ENCODE measurements around the gene ZNHIT6.
A peak's percentile ranks its signal among the peaks of the same experiment; 100 is the strongest.
"Not testable (repeated sequence)": the region's sequence is repeated elsewhere in the genome, so short reads cannot be mapped to it uniquely, and the experiment has no call there.

The ZNHIT6 gene

DNA sequence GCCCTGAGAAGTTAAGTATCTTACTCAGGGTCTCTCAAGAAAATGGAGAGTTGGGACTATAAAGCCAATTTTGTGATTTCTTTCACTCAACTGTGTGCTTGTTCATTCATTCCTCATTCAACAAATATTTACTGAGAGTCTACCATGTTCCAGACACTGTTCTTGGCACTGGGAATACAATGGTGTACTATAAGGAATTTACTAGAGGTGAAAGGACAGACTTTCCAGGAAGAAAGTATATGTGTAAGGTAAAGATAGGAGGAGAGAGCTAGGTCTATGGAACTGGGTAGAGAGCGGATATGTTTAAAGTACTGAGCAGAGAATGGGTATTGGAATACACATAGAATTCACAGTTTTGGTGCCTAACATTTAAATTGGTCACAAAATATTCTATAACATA is 42.3 kb downstream of the ZNHIT6 start:
- no peak for DNase-seq

DNA sequence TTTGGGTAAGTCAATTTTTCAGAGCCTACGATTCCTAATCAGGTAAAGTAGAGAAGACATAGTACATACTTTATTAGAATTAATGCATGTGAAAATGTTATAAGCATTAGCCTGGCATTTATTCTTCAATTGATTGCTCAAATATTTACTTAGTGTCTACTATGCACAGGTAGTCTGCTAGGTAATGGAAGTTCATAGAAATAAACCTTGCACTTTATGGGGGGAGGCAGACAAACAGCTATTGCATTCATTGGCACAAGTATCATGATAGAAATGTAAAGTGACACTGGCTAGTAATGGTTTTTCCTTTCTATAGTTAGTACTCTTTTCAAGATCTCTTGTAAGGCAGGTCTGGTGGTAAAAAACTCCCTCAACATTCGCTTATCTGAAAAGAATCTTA is 44.9 kb downstream of the ZNHIT6 start:
- DNase-seq: no peak

DNA sequence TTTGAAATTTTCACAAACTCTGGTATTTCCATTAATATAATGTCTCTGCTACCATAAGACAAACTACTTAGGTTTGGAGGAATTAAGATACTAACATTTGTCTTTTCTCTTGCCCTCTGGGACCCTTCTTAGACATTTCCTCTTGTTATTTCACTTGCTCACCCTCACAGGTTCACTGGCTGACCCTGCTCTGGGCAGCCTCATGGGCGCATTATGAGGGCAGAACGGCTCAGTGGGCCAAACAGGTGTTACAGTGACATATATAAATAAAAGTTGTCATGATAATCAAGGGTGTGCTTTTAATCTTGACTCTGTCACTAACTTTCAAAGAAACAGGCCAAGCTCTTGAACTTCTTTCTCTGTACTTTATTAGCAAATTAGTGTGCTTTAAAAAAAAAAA is 46.5 kb downstream of the ZNHIT6 start:
- DNase-seq: no peak

DNA sequence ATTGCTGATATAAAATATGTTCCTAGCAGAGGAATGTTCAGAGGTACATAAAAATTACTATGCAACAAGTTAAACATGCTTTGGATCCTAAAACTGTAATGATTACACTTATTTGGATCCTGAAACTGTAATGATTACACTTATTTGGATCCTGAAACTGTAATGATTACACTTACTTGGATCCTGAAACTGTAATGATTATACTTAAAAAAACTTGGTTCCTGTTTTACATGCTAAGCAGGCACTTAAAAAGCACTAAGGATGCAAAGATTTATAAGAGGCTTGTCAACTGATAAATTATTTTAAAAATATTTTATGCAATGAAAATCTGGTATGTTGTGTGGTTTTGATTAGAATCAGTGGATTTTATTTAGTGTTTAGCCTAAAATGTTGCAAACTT is 47.7 kb downstream of the ZNHIT6 start:
- no peak for DNase-seq

DNA sequence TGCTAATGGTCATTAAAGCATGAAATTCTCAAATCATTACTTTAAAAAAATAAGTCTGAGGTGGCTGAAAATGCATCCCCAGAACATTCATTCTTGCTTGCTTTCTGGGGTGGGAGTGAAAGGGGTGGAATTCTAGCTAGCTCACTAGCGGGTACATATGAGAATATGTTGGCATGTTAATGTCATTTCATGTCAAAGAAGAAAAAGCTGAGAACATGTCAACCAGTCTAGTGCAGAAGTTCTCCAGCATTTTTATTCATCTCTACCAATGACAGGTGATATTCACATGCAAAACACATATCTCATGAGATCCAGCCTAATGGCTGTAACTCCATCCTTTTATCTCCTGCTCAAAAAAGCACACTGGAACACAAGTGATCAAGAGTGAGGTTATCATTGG is 49.1 kb downstream of the ZNHIT6 start:
- no peak for DNase-seq

DNA sequence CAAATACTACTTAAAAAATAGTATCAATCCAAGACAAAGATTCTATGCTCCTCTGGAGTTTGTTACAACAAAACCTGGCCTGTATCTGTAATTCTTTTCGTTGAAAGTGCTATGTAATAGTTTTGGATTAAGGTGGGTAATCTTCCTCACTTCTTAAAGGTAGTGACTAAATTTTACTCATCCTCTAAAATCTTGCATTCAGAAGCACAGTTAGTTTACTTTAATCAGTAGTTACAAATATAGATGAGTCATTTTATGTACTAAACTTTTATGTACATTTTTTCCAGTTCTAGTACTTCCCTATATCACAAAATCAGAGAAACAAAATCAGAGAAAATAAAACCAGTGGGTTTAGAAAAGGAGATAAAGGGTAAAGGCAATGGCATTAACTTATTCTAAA is 51.3 kb downstream of the ZNHIT6 start:
- DNase-seq: no peak

DNA sequence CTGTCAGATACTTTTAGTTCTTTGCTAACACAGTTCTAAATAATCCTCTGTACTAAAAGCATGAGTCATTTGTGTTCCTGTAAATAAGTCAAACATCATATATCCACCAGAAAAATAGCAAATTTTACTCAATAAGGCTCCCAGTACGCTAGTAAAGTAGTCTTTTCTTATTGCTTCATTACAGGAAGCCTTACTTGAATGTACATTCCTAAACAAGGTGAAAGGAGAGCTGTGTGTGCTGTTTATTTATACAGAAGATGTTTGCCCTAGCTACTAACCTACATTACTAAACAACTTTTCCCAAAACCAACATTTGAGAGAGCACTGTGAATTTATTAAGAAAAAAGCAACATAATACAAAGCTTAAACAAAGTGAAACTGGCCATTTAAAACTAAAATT is 52.0 kb downstream of the ZNHIT6 start:
- DNase-seq: no peak

DNA sequence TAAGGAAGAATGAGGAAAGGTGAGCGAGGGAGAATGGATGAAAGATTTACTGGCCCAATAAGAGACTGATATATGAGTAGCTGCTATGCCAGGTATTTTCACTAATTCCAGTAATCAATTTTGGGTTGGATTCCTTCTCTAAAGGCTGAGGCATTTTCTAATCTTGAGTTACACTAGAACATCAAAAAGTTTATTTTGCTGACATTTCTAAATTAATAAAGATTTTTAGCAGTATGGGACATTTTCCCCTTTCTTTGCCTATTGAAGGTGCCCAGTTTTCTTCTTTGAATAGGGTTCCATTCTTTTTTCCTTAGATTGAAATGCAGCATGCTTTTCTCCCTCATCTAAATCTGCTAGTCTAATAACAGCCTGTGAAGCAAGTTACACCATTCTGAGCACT is 52.9 kb downstream of the ZNHIT6 start:
- DNase-seq: no peak

DNA sequence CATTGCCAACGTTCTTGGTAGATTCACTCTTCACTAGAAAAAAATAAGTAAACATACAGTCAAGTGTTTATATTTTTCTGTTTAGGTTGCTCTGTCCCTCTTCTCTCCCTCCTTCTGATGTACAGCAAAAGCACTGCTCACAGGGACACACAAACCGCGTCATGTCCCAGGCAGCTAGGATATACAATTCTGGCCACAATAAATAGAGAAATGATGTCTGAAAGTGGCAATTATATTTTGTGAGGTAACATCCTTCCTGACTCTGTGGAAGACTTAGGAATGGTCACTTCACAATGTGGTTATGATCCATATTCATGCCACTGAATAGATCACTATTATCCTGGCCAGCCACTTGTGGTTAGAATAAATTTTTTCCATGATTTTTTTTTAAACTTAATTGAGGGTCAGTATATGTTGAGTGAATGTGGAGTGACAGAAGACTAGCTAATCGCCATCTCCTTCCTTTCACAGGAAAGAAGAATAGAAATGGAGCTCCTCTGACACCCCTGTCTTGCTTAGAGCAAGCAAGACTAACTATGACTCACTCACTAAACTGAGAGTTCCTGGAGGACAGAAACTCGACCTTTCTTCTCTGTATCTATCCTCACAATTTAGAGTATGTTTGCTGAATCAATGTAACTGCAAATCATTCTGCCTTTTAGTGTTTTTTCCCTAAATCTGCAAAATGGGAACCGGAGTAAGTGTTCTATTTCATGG is 54.0 kb downstream of the ZNHIT6 start:
- peak; percentile 47 for DNase-seq

DNA sequence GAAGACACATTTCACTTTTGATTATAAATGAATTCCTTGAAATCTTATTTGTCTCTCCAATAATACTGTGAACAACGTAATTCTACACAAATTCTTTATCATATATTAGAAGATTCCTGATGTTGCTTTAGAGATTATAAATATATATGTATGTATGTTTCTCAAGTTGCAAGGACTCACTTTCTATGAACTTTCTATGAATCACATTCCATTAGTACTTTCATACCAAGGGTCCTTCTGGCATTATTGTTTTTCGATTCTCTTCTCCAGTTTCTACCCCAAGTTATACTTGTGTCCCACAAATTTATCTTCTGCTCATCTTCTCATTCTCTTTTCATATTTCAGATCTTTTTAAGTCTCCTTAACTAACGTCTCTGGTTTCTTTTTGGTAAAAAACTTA is 55.9 kb downstream of the ZNHIT6 start:
- no peak for DNase-seq

DNA sequence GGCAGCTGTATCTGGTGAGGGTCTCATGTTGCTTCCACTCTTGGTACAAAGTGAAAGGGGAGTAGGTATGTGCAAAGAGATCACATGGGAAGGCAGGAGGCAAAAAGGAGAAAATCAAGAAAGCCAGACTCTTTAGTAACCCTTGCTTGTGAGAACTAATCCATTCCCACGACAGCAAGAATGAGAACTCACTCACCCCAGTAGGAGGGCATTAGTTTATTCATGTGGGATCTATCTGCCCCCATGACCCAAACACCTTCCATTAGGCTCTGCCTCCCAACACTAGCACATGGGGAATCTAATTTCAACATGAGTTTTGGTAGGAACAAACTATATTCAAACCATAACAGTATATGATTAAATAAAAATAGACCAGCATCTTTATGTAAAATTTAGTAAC is 57.6 kb downstream of the ZNHIT6 start:
- DNase-seq: no peak

DNA sequence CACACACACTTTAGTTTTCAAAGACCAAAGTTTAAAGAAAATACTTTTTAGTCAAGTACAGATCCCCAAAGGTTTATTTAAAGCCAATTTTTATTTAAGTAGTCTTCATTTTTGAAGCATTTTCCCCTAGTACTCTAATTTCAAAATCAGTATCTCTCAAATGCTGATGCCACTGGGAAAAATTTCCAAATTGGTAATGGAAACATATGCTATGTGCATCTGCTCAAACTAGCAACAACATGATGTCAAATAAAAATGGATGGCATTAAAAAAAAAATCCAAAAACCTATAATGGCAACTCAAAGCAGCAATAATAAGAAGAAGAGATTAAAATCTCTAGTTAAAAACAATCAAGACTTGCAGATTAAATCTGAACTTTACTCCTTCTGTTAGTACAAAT is 58.6 kb downstream of the ZNHIT6 start:
- DNase-seq: no peak

DNA sequence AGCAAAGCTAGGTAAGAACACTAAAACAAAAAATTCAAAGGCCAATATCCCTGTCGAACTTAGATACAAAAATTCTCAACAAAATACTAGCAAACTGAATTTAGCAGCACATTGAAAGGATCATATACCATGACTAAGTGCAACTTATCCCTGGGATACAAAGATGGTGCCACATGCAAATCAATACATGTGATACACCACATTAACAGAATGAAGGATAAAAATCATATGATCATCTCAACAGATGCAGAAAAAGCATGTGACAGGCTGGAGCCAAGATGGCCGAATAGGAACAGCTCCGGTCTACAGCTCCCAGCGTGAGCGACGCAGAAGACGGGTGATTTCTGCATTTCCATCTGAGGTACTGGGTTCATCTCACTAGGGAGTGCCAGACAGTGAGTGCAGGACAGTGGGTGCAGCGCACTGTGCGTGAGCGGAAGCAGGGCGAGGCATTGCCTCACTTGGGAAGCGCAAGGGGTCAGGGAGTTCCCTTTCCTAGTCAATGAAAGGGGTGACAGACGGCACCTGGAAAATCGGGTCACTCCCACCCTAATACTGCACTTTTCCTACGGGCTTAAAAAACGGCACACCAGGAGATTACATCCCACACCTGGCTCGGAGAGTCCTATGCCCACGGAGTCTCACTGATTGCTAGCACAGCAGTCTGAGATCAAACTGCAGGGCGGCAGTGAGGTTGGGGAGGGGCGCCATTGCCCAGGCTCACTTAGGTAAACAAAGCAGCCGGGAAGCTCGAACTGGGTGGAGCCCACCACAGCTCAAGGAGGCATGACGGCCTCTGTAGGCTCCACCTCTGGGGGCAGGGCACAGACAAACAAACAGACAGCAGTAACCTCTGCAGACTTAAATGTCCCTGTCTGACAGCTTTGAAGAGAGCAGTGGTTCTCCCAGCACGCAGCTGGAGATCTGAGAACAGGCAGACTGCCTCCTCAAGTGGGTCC is 66.4 kb downstream of the ZNHIT6 start:
- not testable (repeated sequence) for DNase-seq

DNA sequence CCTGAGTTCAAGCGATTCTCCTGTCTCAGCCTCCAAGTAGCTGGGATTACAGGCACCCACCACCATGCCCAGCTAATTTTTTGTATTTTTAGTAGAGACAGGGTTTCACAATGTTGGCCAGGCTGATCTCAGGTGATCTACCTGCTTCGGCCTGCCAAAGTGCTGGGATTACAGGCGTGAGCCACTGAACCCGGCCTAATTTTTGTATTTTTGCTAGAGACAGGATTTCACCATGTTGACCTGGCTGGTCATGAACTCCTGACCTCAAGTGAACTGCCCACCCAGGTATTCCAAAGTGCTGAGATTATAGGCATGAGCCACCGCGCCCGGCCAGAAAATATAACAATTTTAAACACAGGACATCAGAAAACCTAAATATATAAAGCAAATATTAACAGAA is 68.3 kb downstream of the ZNHIT6 start:
- not testable (repeated sequence) for DNase-seq

DNA sequence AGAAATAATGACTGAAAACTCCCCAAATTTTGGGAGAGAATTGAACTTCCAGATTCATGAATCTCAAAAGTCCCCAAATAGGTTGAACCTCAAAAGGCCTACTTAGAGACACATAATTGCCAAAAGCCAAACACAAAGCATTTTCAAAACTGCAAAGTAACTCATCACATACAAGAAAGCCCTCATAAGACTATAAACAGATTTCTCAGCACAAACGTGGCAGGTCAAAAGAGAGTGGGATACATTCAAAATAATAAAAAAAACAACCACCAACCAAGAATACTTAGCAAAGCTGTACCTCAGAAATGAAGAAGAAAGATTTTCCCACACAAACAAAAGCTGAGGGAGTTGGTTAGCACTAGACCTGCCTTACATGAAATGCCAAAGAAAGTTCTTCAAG is 69.8 kb downstream of the ZNHIT6 start:
- no peak for DNase-seq

DNA sequence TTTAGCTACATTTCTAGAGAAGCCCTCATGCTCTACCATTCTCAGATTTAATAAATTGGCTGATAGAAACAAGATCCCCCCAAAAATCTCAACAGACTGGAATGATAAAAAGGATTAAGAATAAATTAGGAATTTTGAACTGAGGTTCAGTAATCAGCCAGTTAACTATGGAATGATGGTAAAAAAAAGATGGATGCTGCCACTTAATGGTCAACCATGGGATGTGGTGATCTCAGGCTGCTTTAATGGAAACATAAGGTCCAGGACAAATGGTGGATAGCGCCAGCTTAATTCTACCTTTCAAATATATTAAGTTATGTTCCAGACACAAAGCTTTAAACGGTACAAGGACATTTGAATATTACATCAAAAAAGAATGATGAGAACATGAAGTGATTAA is 77.7 kb downstream of the ZNHIT6 start:
- no peak for DNase-seq

DNA sequence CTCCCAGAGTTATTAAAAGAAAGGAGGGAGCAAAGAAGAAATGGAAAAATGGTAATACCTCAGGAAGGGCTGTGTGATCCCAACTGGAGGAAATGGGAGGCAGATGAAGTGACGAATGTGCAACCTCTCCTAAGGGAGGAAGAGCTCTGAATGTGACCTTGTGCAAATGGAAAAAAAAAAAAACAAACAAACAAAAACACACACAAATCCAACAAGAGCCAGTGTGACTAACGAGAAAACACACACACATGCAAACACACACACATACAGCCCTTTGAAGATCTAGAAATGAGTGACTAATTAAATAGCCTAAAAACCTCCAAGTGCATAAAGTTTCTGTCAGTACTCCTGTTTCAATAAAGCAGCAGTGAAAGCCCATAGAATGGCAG is 78.7 kb downstream of the ZNHIT6 start:
- DNase-seq: no peak

DNA sequence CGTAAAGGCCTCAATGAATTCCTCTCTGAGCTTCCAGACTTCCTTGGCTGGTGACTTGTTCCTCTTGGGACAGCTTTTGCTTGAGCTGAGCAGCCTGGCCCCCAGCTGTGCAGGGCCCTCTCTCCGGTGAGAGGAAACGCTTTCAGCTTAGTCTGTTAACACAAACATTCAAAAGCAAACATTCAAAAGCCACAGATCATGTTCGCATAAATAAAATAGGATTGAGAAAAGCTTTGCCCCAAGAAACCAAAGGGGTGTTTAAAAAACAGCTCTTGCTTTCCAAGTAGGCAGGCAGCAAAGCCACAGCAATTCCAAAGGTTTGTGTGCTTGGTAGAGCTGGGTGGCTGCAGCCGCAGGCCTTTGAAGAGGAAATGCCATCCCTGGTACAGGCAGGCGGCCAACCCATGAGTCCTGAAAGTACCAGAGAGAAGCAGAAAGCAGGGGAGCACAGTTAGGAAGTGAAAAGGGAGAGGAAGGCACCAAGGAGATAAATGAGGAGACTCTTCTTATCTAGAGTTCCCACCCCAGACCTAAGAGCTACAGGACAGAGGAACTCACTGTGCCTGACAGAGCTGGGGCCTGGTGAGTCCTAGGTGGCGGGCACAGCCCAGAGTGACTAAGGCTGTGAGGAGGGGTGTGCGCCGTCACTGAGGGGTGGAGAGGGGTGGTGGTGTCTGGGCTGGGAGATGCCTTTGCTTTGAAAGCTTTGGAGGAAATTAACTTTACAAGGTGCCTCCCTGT is 79.3 kb downstream of the ZNHIT6 start:
- DNase-seq: peak; percentile 98

DNA sequence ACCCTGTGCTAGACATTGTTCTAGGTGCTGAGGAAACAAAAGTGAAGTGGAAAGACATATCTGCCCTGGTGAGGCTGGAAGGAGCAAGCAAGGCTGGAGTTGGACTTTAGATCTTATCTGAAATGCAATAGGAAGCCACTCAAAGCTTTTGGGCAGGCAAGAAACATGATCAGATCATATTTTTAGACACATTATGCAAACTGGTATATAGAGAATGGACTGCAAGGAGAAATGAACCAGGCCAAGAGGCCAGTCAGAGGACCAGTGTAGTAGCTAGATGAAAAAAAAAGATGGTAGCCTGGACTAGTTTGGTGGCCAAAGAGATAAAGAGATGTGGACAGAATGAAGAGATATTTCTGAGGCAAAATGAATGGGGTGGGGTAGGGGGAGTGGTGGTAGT is 81.4 kb downstream of the ZNHIT6 start:
- no peak for DNase-seq

DNA sequence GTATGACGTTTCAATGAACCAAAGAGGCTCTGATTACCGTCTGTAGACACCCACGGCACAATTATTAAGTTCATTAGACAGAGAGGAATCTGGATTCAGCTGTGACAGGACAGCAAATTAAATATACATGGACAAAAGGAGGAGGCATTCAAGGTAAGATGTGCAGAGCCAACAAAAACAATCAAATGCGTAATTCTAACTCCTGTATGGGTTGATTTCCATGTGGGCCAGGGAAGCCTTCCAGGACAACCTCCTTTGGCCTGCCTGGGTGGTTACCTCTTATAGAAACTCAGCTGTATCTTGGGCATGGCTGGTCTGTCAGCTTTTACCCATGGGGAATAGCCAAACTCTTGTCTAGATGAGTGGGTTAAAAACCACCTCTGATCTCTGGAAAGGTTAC is 83.9 kb downstream of the ZNHIT6 start:
- no peak for DNase-seq

DNA sequence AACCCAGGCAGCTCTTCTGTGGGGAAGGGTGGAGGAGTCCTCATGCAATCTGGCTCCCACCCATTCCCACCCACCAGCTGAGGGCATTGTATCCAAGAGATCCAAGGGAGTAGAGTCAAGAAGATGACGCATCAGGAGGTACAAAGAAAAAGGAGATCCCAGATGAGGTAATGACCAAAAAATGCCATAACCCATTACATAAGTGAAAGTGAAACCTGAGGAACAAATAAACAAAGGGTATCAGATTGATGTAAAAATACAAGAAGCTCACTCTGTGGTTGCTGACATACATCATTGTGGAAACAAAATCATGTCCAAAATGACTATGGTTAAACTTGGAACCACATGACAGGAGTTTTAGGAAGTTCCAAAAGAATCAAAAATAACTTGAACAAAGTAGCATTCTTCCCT is 85.2 kb downstream of the ZNHIT6 start:
- peak; percentile 99 for DNase-seq

DNA sequence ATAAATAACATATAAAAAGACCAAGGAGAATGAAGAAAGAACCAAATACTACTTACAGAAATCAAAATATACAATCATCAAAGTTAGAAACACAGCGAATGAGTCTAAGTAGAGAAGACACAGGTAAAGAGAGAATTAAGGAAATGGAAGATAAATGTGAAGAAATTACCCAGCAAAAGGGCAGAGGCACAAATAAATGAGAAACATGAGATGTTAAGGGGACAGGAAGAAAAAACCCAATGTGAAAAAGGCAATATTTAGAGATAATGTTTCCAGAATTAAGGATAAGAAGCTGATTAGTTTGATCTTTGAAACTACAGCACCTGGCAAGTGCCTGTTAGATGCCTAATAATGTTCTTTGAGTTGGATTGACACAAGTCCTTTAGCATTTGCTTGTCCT is 86.8 kb downstream of the ZNHIT6 start:
- no peak for DNase-seq

DNA sequence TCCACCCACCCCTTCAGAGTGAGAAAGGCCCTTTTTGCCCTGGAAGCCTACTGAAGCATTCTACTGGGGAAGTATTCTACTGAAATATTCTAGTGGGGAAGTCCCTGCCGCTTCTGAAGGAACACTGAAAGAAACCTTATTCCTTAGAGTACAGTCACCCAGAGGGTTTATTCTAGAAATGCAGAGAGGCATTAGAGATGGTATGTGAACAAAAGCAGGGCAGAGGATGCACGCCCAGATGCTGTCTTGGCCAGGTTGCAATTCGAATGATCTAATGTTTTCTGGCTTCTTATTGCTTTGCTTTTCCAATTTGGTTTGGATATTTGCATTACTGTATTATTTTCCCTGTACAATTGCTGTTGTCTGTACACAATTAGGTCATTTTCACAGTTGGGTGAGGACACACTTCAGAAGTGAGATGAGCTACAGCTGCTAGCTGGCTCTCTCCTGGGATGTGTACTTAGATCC is 90.6 kb downstream of the ZNHIT6 start:
- peak; percentile 86 for DNase-seq
